NCI-H1048 (cell line): Measurements from ENCODE around the gene CAP1.
"Not testable (repeated sequence)": the region's sequence is repeated elsewhere in the genome, so short reads cannot be mapped to it uniquely, and the experiment has no call there.

Source experiments
- DNase-seq: peaks from one replicate; lab custom pipeline; 2025; lab: John Stamatoyannopoulos, UW

The CAP1 gene

DNA sequence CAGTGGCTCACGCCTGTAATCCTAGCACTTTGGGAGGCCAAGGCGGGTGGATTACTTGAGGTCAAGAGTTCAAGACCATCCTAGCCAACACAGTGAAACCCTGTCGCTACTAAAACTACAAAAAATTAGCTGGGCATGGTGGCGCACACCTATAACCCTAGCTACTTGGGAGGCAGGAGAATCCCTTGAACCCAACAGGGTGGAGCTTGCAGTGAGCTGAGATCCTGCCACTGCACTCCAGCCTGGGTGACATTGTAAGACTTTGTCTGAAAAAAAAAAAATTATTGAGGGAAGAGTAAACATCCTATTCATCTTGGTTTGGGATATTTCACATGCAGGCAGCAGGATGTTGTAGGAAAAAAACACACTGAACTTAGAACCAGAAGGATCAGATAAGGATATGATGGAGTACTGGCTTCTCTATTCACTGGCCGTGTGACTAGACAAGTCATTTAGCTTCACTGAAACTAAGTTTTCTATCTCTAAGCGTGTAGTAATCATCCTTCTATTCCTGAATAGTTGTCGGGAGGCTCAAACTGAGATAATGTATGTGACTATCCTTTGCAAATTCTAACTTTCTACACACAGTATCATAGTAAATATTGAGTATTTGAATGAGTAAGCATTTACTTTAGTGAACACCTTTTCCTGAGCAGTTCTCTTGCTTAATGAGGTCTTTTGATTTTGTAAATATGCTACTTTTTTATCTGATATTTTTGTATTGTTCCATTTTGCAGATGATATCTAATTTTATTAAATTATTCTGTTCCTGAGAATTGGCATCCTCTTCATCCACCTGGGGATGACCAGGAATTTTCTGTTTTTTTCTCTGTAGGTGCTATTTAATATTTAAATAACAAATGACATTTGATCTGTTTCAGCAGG is 18.2 kb downstream of the CAP1 start:
- no peak for DNase-seq

- DNase-seq = no peak
Observed at GRCh38 chr1:40059338-40059959, 18.9 kb downstream of the CAP1 start.

- no peak for DNase-seq
Observed at GRCh38 chr1:40059960-40060750, 19.6 kb downstream of the CAP1 start.

- no peak for DNase-seq
Observed at GRCh38 chr1:40064797-40065499, 24.4 kb downstream of the CAP1 start.

DNA sequence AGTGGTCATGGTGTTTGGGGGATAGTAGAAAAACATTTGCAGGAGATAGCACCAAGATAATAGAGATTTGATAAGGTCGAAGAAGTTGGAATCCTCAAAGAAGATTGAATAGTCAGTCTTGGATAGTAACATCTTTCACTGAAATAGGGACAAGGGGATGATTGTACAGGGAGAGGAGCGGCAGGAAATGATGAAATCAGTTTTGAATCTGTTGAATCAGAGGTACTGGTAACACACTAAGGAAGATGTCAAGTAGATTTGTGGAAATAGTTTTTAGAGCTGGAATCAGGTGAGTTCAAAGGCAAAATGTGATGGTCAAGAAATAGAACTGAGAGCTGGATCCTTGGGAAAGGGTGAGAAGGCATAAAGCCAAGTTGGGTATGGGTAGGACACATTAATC is 26.5 kb downstream of the CAP1 start:
- no peak for DNase-seq

DNA sequence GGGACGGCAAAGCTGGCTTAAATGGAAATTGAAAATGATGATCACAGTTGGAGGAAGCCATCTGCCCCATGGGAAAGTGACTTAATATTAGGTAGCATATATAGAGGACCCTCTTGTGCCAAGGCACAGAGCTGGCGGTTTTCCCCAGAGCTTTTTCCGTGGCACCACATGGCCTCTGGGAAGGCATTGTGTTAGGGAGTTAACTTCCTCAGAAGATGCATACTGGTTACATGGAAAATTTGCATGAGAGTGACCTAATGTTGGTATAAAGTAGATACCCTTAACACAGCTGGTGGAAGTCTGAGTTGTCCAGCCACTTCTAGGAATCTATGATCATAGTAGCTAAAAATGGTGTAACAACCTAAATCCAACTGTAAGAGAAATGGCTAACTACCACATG is 27.3 kb downstream of the CAP1 start:
- DNase-seq = no peak

DNA sequence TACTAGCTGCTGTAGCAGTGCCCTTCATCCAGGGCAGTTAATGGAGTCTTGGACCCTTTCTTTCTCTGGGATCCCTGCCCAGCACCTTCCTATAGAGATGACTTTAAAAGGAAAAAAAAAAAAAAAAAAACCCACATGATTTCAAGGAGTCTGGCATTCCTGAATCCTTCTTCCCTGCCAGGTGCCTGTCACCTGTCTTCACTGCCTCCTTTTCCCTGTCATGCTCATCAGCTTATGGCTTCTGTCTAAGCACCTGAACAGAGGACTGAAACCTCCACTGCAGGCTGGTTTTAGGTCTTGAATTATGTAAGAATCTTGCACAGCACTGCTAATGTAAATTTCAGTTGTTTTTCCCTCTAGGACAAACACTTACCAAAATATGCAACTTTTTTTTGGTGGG is 31.6 kb downstream of the CAP1 start:
- DNase-seq = no peak

DNA sequence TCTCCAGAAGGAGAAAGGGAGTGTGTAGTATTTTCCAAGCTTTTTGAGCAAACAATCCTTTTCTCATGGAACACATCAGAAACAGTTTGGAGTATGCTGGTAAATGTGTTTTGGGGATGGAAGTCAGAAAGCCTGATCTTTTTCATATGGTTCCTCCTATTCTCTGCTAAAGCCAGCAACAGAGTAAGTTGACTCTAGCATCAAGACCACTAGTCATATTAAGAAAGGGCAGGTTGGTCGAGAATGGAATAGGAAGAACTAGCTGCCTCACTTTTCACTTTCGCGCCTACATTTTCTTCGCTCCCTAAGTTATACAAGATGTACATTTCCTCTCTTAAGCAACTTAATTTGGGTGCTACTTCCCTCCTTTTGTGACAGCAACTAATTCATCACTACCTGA is 32.5 kb downstream of the CAP1 start:
- DNase-seq = no peak

- no peak for DNase-seq
Observed at GRCh38 chr1:40075266-40075665, 34.7 kb downstream of the CAP1 start.

GRCh38 chr1:40076895-40077312 is 36.4 kb downstream of the CAP1 start:
- DNase-seq = no peak

DNA sequence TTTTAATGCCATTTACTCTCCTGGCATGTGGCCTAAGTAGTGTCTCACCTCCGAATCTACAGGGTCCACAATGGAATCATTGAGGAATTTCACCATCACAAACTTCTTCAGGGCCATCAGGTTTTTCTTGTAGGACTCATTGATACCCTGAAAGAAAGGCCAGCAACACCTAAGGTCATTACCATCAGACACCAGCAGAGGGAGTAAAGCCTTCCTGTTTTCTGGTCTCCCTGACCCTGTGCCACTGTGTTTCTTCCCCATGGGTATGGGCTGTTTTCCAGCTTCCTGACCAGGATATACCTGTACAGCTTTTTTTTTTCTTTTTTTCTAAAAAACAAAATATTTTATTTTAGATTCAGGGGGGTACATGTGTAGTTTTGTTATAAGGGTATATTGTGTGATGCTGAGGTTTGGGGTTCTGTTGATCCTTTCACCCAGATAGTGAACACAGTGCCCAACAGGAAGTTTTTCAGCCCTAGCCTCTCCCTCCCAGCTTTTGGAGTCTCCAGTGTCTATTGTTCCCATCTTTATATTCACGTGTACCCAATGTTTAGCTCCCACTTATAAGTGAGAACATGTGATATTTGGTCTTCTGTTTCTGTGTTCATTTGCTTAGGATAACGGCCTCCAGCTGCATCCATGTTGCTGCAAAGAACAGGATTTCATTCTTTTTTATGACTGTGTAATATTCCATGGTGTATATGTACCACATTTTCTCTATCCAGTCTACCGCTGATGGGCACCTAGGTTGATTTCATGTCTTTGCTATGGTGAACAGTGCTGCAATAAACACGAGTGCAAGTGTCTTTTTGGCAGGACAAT is 38.2 kb downstream of the CAP1 start:
- no peak for DNase-seq

- DNase-seq = no peak
Observed at GRCh38 chr1:40079774-40080400, 39.4 kb downstream of the CAP1 start.

GRCh38 chr1:40081871-40082270 is 41.3 kb downstream of the CAP1 start:
- DNase-seq = no peak

DNA sequence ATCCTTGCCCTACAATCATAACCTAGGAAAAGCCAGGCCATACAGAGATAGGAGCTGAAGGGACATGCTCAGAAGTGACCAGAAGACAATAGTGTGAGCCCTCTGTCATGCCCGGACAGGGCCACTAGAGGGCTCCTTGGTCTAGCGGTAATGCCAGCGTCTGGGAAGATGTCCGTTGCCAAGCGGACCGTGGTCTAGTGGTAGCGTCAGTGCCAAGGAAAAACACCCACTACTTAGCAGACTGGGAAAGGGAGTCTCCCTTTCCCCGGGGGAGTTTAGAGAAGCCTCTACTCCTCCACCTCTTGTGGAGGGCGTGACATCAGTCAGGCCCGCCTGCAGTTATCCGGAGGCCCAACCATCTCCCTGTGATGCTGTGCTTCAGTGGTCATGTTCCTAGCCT is 44.2 kb downstream of the CAP1 start:
- DNase-seq = not testable (repeated sequence)

GRCh38 chr1:40090652-40091355 is 50.3 kb downstream of the CAP1 start:
- no peak for DNase-seq

GRCh38 chr1:40092241-40092640 is 51.7 kb downstream of the CAP1 start:
- no peak for DNase-seq

GRCh38 chr1:40092706-40093639 is 52.4 kb downstream of the CAP1 start:
- no peak for DNase-seq

DNA sequence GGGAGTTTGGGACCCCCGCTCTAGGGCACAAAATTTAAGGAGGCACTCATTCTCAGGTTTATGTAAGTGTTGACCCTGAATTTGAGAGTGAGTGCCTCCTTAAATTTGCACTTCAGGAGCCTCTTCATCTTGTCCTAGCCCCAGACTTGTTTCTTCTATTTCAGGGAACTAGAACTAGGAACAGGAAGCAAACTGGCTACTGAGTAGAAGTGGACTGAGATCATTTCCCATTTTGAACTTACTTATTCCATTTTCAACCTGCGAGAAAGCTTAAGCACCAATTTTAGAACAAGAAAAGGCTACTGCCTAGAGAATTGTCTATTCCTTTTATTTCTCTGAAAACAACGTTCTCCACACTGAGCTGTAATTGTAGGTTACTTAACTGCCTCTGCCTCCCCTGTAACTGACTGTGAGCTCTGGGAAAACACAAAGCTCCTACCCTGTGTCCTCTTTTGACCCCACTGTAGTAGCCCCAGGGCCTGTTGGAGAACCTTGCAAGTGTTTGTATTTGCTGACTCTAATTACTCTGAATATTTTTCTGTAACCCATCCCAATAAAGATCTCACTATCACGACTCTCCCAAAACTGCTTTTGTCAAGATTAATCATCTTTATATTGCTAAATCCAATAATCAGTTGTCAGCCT is 54.1 kb downstream of the CAP1 start:
- DNase-seq = no peak
